Measurements from ENCODE around the gene CFAP298.

GRCh38 chr21:32549440-32549839 lies 62.7 kb downstream of the CFAP298 start:
- no peak for TF ChIP-seq POLR2AphosphoS5 (IDR thresholded peaks at IDR 0.05; ENCODE audit: borderline replicate concordance, low read depth, low read length)
- no peak for TF ChIP-seq EZH2 (IDR thresholded peaks at IDR 0.05)
